HepG2 (cell line): Measurements from ENCODE around the gene ACSBG1. TPM values are rescaled to one million over a fixed set of nuclear protein-coding genes. Genes with fewer than 3 reads are reported as not detected.

ENCODE experiments used
- ATAC-seq: fragments of 200-7000 bp; cut with Tn5 transposase; 3 replicates; pipeline ENCODE4 v1.9.1; 2020; ENCODE audit warnings: mild to moderate bottlenecking, moderate library complexity
- BruUV-seq: library from RNA; stranded (reverse); fragments of 400-500 nt; replicated peaks from 2 replicates; lab custom pipeline; 2021; lab: Mats Ljungman, UMichigan
- CTCF ChIA-PET: fragments of 300-600 bp; formaldehyde crosslinking; extraction: SDS; loops from one replicate; lab custom pipeline; 2021; ENCODE audit warnings: low total read pairs, inconsistent platforms, low intra/inter-chr PET ratio; lab: Yijun Ruan, JAX
- POLR2A ChIA-PET: fragments of 350-600 bp; sonication (Branson Sonifier 250); formaldehyde crosslinking; loops from one replicate; lab custom pipeline; 2020; ENCODE audit warnings: antibody characterized with exemption, inconsistent platforms; lab: Yijun Ruan, JAX
- DNase-seq: peaks from one replicate; pipeline ENCODE4 v3.0.0-alpha.2; 2015; ENCODE audit warnings: low spot score
- FAIRE-seq: peaks from 3 replicates; lab custom pipeline; 2011; peaks lifted over from hg19 to GRCh38; lab: Jason Lieb, UNC
- H2AFZ ChIP-seq: one replicate; pipeline ENCODE4 v1.6.1; 2011; ENCODE audit warnings: low read length, inconsistent platforms
- H3K27ac ChIP-seq: fragments of 300-600 bp; 3 replicates; pipeline ENCODE4 v1.8.0; 2011; ENCODE audit warnings: mixed run types, mild to moderate bottlenecking, mixed read lengths, low read length, inconsistent platforms; ENCODE audit not compliant: insufficient read depth; ENCODE audit errors: extremely low read length
- H3K27me3 ChIP-seq, 2 experiments: fragments of 200-600 bp in 1 of 2; 2 replicates in 1 of 2; 3 replicates in 1 of 2; pipeline versions ENCODE4 v1.6.0 to v1.8.0; 2011; ENCODE audit warnings: low read length in 2 of 2, mild to moderate bottlenecking in 2 of 2, moderate library complexity in 2 of 2, inconsistent platforms in 1 of 2; ENCODE audit not compliant: insufficient read depth in 2 of 2, control insufficient read depth in 1 of 2
- H3K36me3 ChIP-seq, 2 experiments: fragments of 200-600 bp in 1 of 2; replicated peaks in 1 of 2; 2 replicates in 1 of 2; 3 replicates in 1 of 2; pipeline versions ENCODE4 v1.5.1 to v1.8.0; 2011; ENCODE audit warnings: low read length in 2 of 2, inconsistent platforms in 1 of 2; ENCODE audit not compliant: insufficient read depth in 2 of 2, control insufficient read depth in 1 of 2
- H3K4me1 ChIP-seq: 2 replicates; pipeline ENCODE4 v1.5.1; 2012; ENCODE audit warnings: low read length, inconsistent platforms; ENCODE audit not compliant: insufficient read depth
- H3K4me2 ChIP-seq: 2 replicates; pipeline ENCODE4 v1.6.0; 2011; ENCODE audit warnings: low read depth, low read length, inconsistent platforms
- H3K4me3 ChIP-seq, 3 experiments: fragments of 200-600 bp in 1 of 3; sonication (generic), shearing (Covaris generic) in 1 of 3; replicated peaks in 1 of 3; 2 replicates each; pipeline ENCODE4 v1.5.1; 2011 to 2016; ENCODE audit warnings: low read length in 3 of 3, inconsistent platforms in 2 of 3, low read depth in 2 of 3, mild to moderate bottlenecking in 2 of 3, control low read depth in 1 of 3, mixed read lengths in 1 of 3; ENCODE audit not compliant: insufficient read depth in 1 of 3
- H3K79me2 ChIP-seq: one replicate; pipeline ENCODE4 v1.6.1; 2011; ENCODE audit warnings: low read length, inconsistent platforms; ENCODE audit not compliant: insufficient read depth
- H3K9ac ChIP-seq: 2 replicates; pipeline ENCODE4 v1.6.0; 2011; ENCODE audit warnings: mild to moderate bottlenecking, low read depth, low read length, inconsistent platforms; ENCODE audit not compliant: insufficient read depth
- H3K9me3 ChIP-seq: 2 replicates; pipeline ENCODE4 v1.5.1; 2012; ENCODE audit warnings: mild to moderate bottlenecking, low read length
- H4K20me1 ChIP-seq: 2 replicates; pipeline ENCODE4 v1.6.0; 2011; ENCODE audit warnings: inconsistent platforms, mild to moderate bottlenecking, low read length, moderate library complexity; ENCODE audit not compliant: insufficient read depth
- CHD2 ChIP-seq: IDR thresholded peaks from 2 replicates; pipeline ENCODE4 v1.6.1; 2011; ENCODE audit warnings: low read depth, low read length, improper control_type of control experiment
- FOSL1 ChIP-seq: sonication (generic); formaldehyde crosslinking; IDR thresholded peaks from 2 replicates; pipeline ENCODE4 v1.9.0; 2021; ENCODE audit warnings: missing genetic modification reagents, borderline replicate concordance
- FOXK1 ChIP-seq: sonication (generic); formaldehyde crosslinking; IDR thresholded peaks from 2 replicates; pipeline ENCODE4 v1.4.0; 2020; ENCODE audit warnings: low read depth, missing genetic modification reagents, borderline replicate concordance
- MBD4 ChIP-seq: IDR thresholded peaks from 2 replicates; pipeline ENCODE4 v1.6.1; 2012; ENCODE audit warnings: low read length, inconsistent platforms, borderline replicate concordance
- MBNL3 ChIP-seq: fragments of 250-450 bp; sonication (Bioruptor Pico); conservative IDR thresholded peaks from 2 replicates; pipeline ENCODE4 v1.8.0; 2022; ENCODE audit warnings: mild to moderate bottlenecking, inconsistent platforms
- MXI1 ChIP-seq: IDR thresholded peaks from 3 replicates; pipeline ENCODE4 v1.6.1; 2012; ENCODE audit warnings: low read depth, low read length, inconsistent platforms, borderline replicate concordance
- NFKB2 ChIP-seq: sonication (generic); formaldehyde crosslinking; IDR thresholded peaks from 2 replicates; pipeline ENCODE4 v1.4.0; 2020; ENCODE audit warnings: missing genetic modification reagents, borderline replicate concordance
- POLR2AphosphoS2 ChIP-seq: IDR thresholded peaks from 2 replicates; pipeline ENCODE4 v1.6.1; 2011; ENCODE audit warnings: low read depth, low read length, improper control_type of control experiment
- SMARCC2 ChIP-seq: fragments of 450-650 bp; IDR thresholded peaks from 2 replicates; pipeline ENCODE4 v1.6.1; 2017; ENCODE audit warnings: antibody characterized with exemption, mild to moderate bottlenecking
- SRF ChIP-seq: IDR thresholded peaks from 2 replicates; pipeline ENCODE4 v1.6.1; 2011; ENCODE audit warnings: mild to moderate bottlenecking, low read depth, low read length, moderate library complexity
- STAG1 ChIP-seq: sonication (generic); formaldehyde crosslinking; IDR thresholded peaks from 2 replicates; pipeline ENCODE4 v1.4.0; 2020; ENCODE audit warnings: missing genetic modification reagents
- SYNCRIP ChIP-seq: fragments of 200-400 bp; formaldehyde crosslinking; IDR thresholded peaks from 2 replicates; pipeline ENCODE4 v1.6.1; 2018; ENCODE audit warnings: mild to moderate bottlenecking, low read depth, low read length; ENCODE audit not compliant: insufficient read depth
- ZNF329 ChIP-seq: sonication (generic); formaldehyde crosslinking; IDR thresholded peaks from 2 replicates; pipeline ENCODE4 v1.9.0; 2021; ENCODE audit warnings: low read depth, mild to moderate bottlenecking, missing genetic modification reagents
- ZNF431 ChIP-seq: sonication (generic); formaldehyde crosslinking; IDR thresholded peaks from 2 replicates; pipeline ENCODE4 v1.9.0; 2022; ENCODE audit warnings: missing genetic modification reagents, low read depth, mild to moderate bottlenecking, borderline replicate concordance
- ZNF441 ChIP-seq: sonication (generic); formaldehyde crosslinking; IDR thresholded peaks from 2 replicates; pipeline ENCODE4 v1.7.0; 2021; ENCODE audit warnings: missing genetic modification reagents, borderline replicate concordance
- ZNF564 ChIP-seq: sonication (generic); formaldehyde crosslinking; IDR thresholded peaks from 2 replicates; pipeline ENCODE4 v1.8.1; 2023; ENCODE audit warnings: mild to moderate bottlenecking, missing genetic modification reagents
- ZNF660 ChIP-seq: sonication (generic); formaldehyde crosslinking; IDR thresholded peaks from 2 replicates; pipeline ENCODE4 v1.5.1; 2020; ENCODE audit warnings: mild to moderate bottlenecking, low read depth, missing genetic modification reagents, borderline replicate concordance
- ZNF672 ChIP-seq: sonication (generic); formaldehyde crosslinking; IDR thresholded peaks from 2 replicates; pipeline ENCODE4 v1.8.1; 2022; ENCODE audit warnings: missing genetic modification reagents
- ZNF773 ChIP-seq: sonication (generic); formaldehyde crosslinking; IDR thresholded peaks from 2 replicates; pipeline ENCODE4 v1.4.0; 2020; ENCODE audit warnings: missing genetic modification reagents, borderline replicate concordance
- WGBS: methylation state at CpG from one replicate; pipeline ENCODE4 v1.1.6; 2017; ENCODE audit warnings: low lambda C conversion rate; 5-methylcytosine and 5-hydroxymethylcytosine counted together
- in situ Hi-C: cut with HindIII; loops from 2 replicates; pipeline ENCODE4 v1.10.0; 2017; ENCODE audit warnings: low pct_unique_long_range_greater_than_20kb; ENCODE audit not compliant: extremely low pct_ligation_motif_present
- intact Hi-C: fragments of 100-400 bp; cut with micrococcal nuclease; formaldehyde crosslinking; loops from one replicate; pipeline ENCODE4 v1.10.0; 2022; ENCODE audit not compliant: unreplicated experiment
- polyA plus RNA-seq, 8 experiments: library from polyadenylated mRNA; depleted of rRNA in 3 of 8; stranded (reverse) in 7 of 8; unstranded in 1 of 8; fragments of >200 nt; fragmentation: Illumina TruSeq in 4 of 8; extraction: Trizol in 4 of 8; gene quantifications; 2 replicates each; pipeline versions ENCODE4 v1.2.1 to v1.2.3, GENCODE V29; 2011 to 2016; ENCODE audit warnings: low read depth in 4 of 8, missing spikeins in 1 of 8, mixed read lengths in 1 of 8; ENCODE audit not compliant: insufficient read depth in 1 of 8
- total RNA-seq, 5 experiments: library from RNA; depleted of rRNA; stranded (reverse); fragments of >200 nt; fragmentation: Illumina TruSeq; extraction: Trizol; gene quantifications; 2 replicates each; pipeline ENCODE4 v1.2.3, GENCODE V29; 2016; ENCODE audit warnings: low read depth in 1 of 5
- TF ChIP-seq, protein P1 (sequence below): sonication (generic); formaldehyde crosslinking; IDR thresholded peaks from 2 replicates; pipeline ENCODE4 v1.8.1; 2023; ENCODE audit warnings: missing genetic modification reagents, inconsistent platforms, borderline replicate concordance
- TF ChIP-seq, protein P2 (sequence below): sonication (generic); formaldehyde crosslinking; IDR thresholded peaks from 2 replicates; pipeline ENCODE4 v1.5.1; 2020; ENCODE audit warnings: missing genetic modification reagents, mild to moderate bottlenecking, borderline replicate concordance

The ACSBG1 gene
- total and polyA plus RNA-seq, 2 of the 13 experiments (the other 11 are each of a cell fraction or from before 2014, with no cell fraction given) = 0.35 to 0.81 TPM

GRCh38 chr15:78177447-78177873, 56.9 kb downstream of the ACSBG1 start (continued):
- TF ChIP-seq, protein P1, sequence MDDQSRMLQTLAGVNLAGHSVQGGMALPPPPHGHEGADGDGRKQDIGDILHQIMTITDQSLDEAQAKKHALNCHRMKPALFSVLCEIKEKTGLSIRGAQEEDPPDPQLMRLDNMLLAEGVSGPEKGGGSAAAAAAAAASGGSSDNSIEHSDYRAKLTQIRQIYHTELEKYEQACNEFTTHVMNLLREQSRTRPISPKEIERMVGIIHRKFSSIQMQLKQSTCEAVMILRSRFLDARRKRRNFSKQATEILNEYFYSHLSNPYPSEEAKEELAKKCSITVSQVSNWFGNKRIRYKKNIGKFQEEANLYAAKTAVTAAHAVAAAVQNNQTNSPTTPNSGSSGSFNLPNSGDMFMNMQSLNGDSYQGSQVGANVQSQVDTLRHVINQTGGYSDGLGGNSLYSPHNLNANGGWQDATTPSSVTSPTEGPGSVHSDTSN (CRISPR knock-in tag) = no peak
- no peak for TF ChIP-seq ZNF329 (CRISPR knock-in tag)
- TF ChIP-seq, protein P2, sequence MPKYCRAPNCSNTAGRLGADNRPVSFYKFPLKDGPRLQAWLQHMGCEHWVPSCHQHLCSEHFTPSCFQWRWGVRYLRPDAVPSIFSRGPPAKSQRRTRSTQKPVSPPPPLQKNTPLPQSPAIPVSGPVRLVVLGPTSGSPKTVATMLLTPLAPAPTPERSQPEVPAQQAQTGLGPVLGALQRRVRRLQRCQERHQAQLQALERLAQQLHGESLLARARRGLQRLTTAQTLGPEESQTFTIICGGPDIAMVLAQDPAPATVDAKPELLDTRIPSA (CRISPR knock-in tag) = no peak
- TF ChIP-seq ZNF564 (CRISPR knock-in tag) = no peak
- TF ChIP-seq STAG1 (CRISPR knock-in tag) = peak; percentile 69
- TF ChIP-seq MXI1 = no peak
- no peak for TF ChIP-seq MBD4

- no peaks in the 10 kb centered on the region for H3K4me1 ChIP-seq
- no peak overlapping the region for H3K4me3 ChIP-seq
- intact Hi-C loops = no loop called here
- H3K79me2 ChIP-seq = no peaks in the 10 kb centered on the region
- no peak for DNase-seq
- no peaks in the 10 kb centered on the region for H4K20me1 ChIP-seq
- H3K9ac ChIP-seq = no peak overlapping the region
- FAIRE-seq = no peak
- H3K27me3 ChIP-seq = no peaks in the 10 kb centered on the region
- WGBS = 0% methylated on average over 1 of the region's 2 CpGs
- no peak overlapping the region for H3K27ac ChIP-seq
- peak; percentile 25; the same call in 1 of the 3 replicates for ATAC-seq
- no peak overlapping the region for H2AFZ ChIP-seq
- ChIA-PET CTCF (no interaction called here), POLR2A (no interaction called here)
- no TSS peak for BruUV-seq
- in situ Hi-C loops = loop anchor here (5.0 kb wide), 1 partner anchor 67 kb away; no protein-coding TSS in a partner anchor
- no peaks in the 10 kb centered on the region for H3K9me3 ChIP-seq
- no peak overlapping the region for H3K4me2 ChIP-seq
- peaks cover 0 to 13% of the 10 kb centered on the region in 2 experiments; a peak in 2 of 5 replicates for H3K36me3 ChIP-seq
- TF ChIP-seq SRF (no peak), NFKB2 (CRISPR knock-in tag) (no peak), CHD2 (no peak), ZNF672 (no peak), ZNF660 (CRISPR knock-in tag) (no peak), ZNF773 (CRISPR knock-in tag) (no peak), MBNL3 (CRISPR knock-in tag) (no peak), ZNF431 (CRISPR knock-in tag) (no peak), ZNF441 (CRISPR knock-in tag) (no peak), POLR2AphosphoS2 (no peak), SYNCRIP (no peak), SMARCC2 (no peak), FOXK1 (CRISPR knock-in tag) (no peak), FOSL1 (no peak)
These were observed 59.0 kb downstream of the ACSBG1 start for GRCh38 chr15:78175330-78175729.
